BLaER1 (cell line): ENCODE results near the gene RAB6A.
"Not testable (repeated sequence)": the region's sequence is repeated elsewhere in the genome, so short reads cannot be mapped to it uniquely, and the experiment has no call there.

ENCODE experiments used
- H3K27ac ChIP-seq: shearing (Covaris generic); formaldehyde crosslinking; 2 replicates; pipeline ENCODE4 v1.8.1; 2022
- H3K27me3 ChIP-seq: shearing (Covaris generic); formaldehyde crosslinking; 2 replicates; pipeline ENCODE4 v1.8.1; 2022
- H3K36me3 ChIP-seq: shearing (Covaris generic); formaldehyde crosslinking; 2 replicates; pipeline ENCODE4 v1.8.1; 2022
- H3K4me1 ChIP-seq: shearing (Covaris generic); formaldehyde crosslinking; 2 replicates; pipeline ENCODE4 v1.8.1; 2022
- H3K4me2 ChIP-seq: shearing (Covaris generic); formaldehyde crosslinking; 2 replicates; pipeline ENCODE4 v1.8.1; 2022
- H3K4me3 ChIP-seq: shearing (Covaris generic); formaldehyde crosslinking; 2 replicates; pipeline ENCODE4 v1.8.1; 2022
- H3K9ac ChIP-seq: shearing (Covaris generic); formaldehyde crosslinking; 2 replicates; pipeline ENCODE4 v1.8.1; 2022
- H3K9me3 ChIP-seq: shearing (Covaris generic); formaldehyde crosslinking; 2 replicates; pipeline ENCODE4 v1.8.1; 2022
- H4K20me1 ChIP-seq: shearing (Covaris generic); formaldehyde crosslinking; 2 replicates; pipeline ENCODE4 v1.8.1; 2022
- Cebpa-rat ChIP-seq: shearing (Covaris generic); IDR thresholded peaks from 2 replicates; pipeline ENCODE4 v1.8.1; 2022

RAB6A gene

GRCh38 chr11:73787643-73788558 lies 27.0 kb upstream of the RAB6A start, which contains the start of gene MRPL48:
MRPL48 (plus strand) TSS chr11:73787874; CDS start chr11:73787972, 98 bp downstream.
- Histone ChIP-seq H3K4me3 (peak within 1 kb of the TSS; percentile 70), H3K4me1 (peaks cover 20% of the 10 kb centered on the region), H4K20me1 (no peaks in the 10 kb centered on the region), H3K27me3 (no peaks in the 10 kb centered on the region), H3K9me3 (no peaks in the 10 kb centered on the region), H3K9ac (peak within 1 kb of the TSS; percentile 87), H3K36me3 (peaks cover 18% of the 10 kb centered on the region), H3K4me2 (peak within 1 kb of the TSS; percentile 84), H3K27ac (peak within 1 kb of the TSS; percentile 94)
- TF ChIP-seq Cebpa-rat: no peak

- H3K9me3 ChIP-seq: no peaks in the 10 kb centered on the region
- peak overlapping the region; percentile 94 for H3K27ac ChIP-seq
- H3K4me2 ChIP-seq: peak overlapping the region; percentile 82
- peak overlapping the region; percentile 70 for H3K4me3 ChIP-seq
- peaks cover 20% of the 10 kb centered on the region for H3K4me1 ChIP-seq
- H4K20me1 ChIP-seq: no peaks in the 10 kb centered on the region
- TF ChIP-seq Cebpa-rat: no peak
- peaks cover 13% of the 10 kb centered on the region for H3K36me3 ChIP-seq
- H3K9ac ChIP-seq: peak overlapping the region; percentile 87
- no peaks in the 10 kb centered on the region for H3K27me3 ChIP-seq
These were observed 26.3 kb upstream of the RAB6A start for GRCh38 chr11:73787051-73787642.

- H3K27me3 ChIP-seq, H3K9me3 ChIP-seq, H3K4me3 ChIP-seq, H3K9ac ChIP-seq, H3K4me2 ChIP-seq, H3K27ac ChIP-seq, H4K20me1 ChIP-seq, H3K36me3 ChIP-seq: not testable (repeated sequence)
- peaks cover 20% of the 10 kb centered on the region for H3K4me1 ChIP-seq
These were observed 24.6 kb upstream of the RAB6A start for GRCh38 chr11:73785467-73785866.

- Histone ChIP-seq H3K4me1 (peaks cover 27% of the 10 kb centered on the region), H3K27me3 (no peaks in the 10 kb centered on the region), H3K4me3 (no peak overlapping the region), H4K20me1 (no peaks in the 10 kb centered on the region), H3K4me2 (no peak overlapping the region), H3K36me3 (no peaks in the 10 kb centered on the region), H3K9ac (no peak overlapping the region), H3K9me3 (no peaks in the 10 kb centered on the region), H3K27ac (no peak overlapping the region)
- no peak for TF ChIP-seq Cebpa-rat
These were observed 23.9 kb upstream of the RAB6A start for GRCh38 chr11:73784734-73785133.

GRCh38 chr11:73784080-73784634 lies 23.3 kb upstream of the RAB6A start:
- H3K9ac ChIP-seq: no peak overlapping the region
- no peak overlapping the region for H3K27ac ChIP-seq

GRCh38 chr11:73783483-73784020 lies 22.7 kb upstream of the RAB6A start:
- Histone ChIP-seq H3K27ac (no peak overlapping the region), H3K27me3 (no peaks in the 10 kb centered on the region), H3K4me2 (no peak overlapping the region), H3K4me3 (no peak overlapping the region), H3K9ac (no peak overlapping the region), H4K20me1 (no peaks in the 10 kb centered on the region), H3K4me1 (peaks cover 25% of the 10 kb centered on the region), H3K9me3 (no peaks in the 10 kb centered on the region), H3K36me3 (no peaks in the 10 kb centered on the region)
- no peak for TF ChIP-seq Cebpa-rat

More at GRCh38 chr11:73784080-73784634, 23.3 kb upstream of the RAB6A start:
- no peaks in the 10 kb centered on the region for H3K27me3 ChIP-seq
- H4K20me1 ChIP-seq: no peaks in the 10 kb centered on the region
- no peak for TF ChIP-seq Cebpa-rat
- H3K4me3 ChIP-seq: no peak overlapping the region
- H3K36me3 ChIP-seq: no peaks in the 10 kb centered on the region
- no peaks in the 10 kb centered on the region for H3K9me3 ChIP-seq
- no peak overlapping the region for H3K4me2 ChIP-seq
- H3K4me1 ChIP-seq: peaks cover 25% of the 10 kb centered on the region

- no peak overlapping the region for H3K4me3 ChIP-seq
- H3K36me3 ChIP-seq: no peaks in the 10 kb centered on the region
- H3K9me3 ChIP-seq: peaks cover 9% of the 10 kb centered on the region; the same call in 1 of the 2 replicates
- TF ChIP-seq Cebpa-rat: no peak
- H3K4me2 ChIP-seq: no peak overlapping the region
- peaks cover 15% of the 10 kb centered on the region for H3K4me1 ChIP-seq
- no peaks in the 10 kb centered on the region for H4K20me1 ChIP-seq
- no peak overlapping the region for H3K27ac ChIP-seq
- no peak overlapping the region for H3K9ac ChIP-seq
- no peaks in the 10 kb centered on the region for H3K27me3 ChIP-seq
These were observed 20.4 kb upstream of the RAB6A start for GRCh38 chr11:73781303-73781702.

- H3K9me3 ChIP-seq: peaks cover 24% of the 10 kb centered on the region
- peak overlapping the region; percentile 89 for H3K27ac ChIP-seq
- H3K4me2 ChIP-seq: peak overlapping the region; percentile 85
- peak overlapping the region; percentile 70 for H3K4me3 ChIP-seq
- no peaks in the 10 kb centered on the region for H4K20me1 ChIP-seq
- peaks cover 15% of the 10 kb centered on the region for H3K4me1 ChIP-seq
- no peaks in the 10 kb centered on the region for H3K36me3 ChIP-seq
- no peak for TF ChIP-seq Cebpa-rat
- H3K27me3 ChIP-seq: no peaks in the 10 kb centered on the region
- peak overlapping the region; percentile 86 for H3K9ac ChIP-seq
These were observed 18.4 kb upstream of the RAB6A start for GRCh38 chr11:73779084-73779902.

- not testable (repeated sequence) for H4K20me1 ChIP-seq, H3K9ac ChIP-seq
These were observed 9.9 kb upstream of the RAB6A start for GRCh38 chr11:73770811-73771210.

More at GRCh38 chr11:73770811-73771210, 9.9 kb upstream of the RAB6A start:
- H3K27ac ChIP-seq, H3K4me3 ChIP-seq, H3K4me1 ChIP-seq, H3K4me2 ChIP-seq, H3K27me3 ChIP-seq, H3K36me3 ChIP-seq: not testable (repeated sequence)
- peaks cover 18% of the 10 kb centered on the region for H3K9me3 ChIP-seq
